Sigmoid colon (tissue), 7 donors: ENCODE data around the gene AMBP. TPM values are rescaled to one million over a fixed set of nuclear protein-coding genes. Genes with fewer than 3 reads are reported as not detected.

Experiments
- DNase-seq: peaks from one replicate; pipeline ENCODE4 v3.0.0-alpha.2; 2019
- H3K27ac ChIP-seq, 4 donors: fragments of 200-600 bp; sonication (generic); one replicate each; pipeline ENCODE4 v1.5.1; 2016 to 2019; ENCODE audit warnings: mild to moderate bottlenecking in 1 of 4
- H3K27me3 ChIP-seq, 3 donors: fragments of 200-600 bp; sonication (generic); one replicate each; pipeline ENCODE4 v1.5.1; 2019; ENCODE audit warnings: mild to moderate bottlenecking in 1 of 3
- H3K36me3 ChIP-seq, 4 donors: fragments of 200-600 bp; sonication (generic); one replicate each; pipeline ENCODE4 v1.5.1; 2016 to 2019
- H3K4me1 ChIP-seq, 4 donors: fragments of 200-600 bp; sonication (generic); one replicate each; pipeline ENCODE4 v1.5.1; 2017 to 2019
- H3K4me3 ChIP-seq, 4 donors: fragments of 200-600 bp; sonication (generic); one replicate each; pipeline ENCODE4 v1.5.1; 2017 to 2019; ENCODE audit warnings: mild to moderate bottlenecking in 2 of 4, moderate library complexity in 1 of 4
- H3K9me3 ChIP-seq, 4 donors: fragments of 200-600 bp in 3 of 4; sonication (generic) in 3 of 4; one replicate each; pipeline versions ENCODE4 v1.5.1 to v1.6.1; 2013 to 2019
- CTCF ChIP-seq, 4 experiments: fragments of 450-650 bp in 3 of 4; fragments of 200-600 bp in 1 of 4; IDR thresholded peaks; one replicate each; pipeline ENCODE4 v1.5.1; 2016 to 2019; ENCODE audit warnings: antibody characterized with exemption in 4 of 4, mild to moderate bottlenecking in 3 of 4, moderate library complexity in 2 of 4
- EP300 ChIP-seq, 4 donors: sonication (generic); formaldehyde crosslinking; IDR thresholded peaks; one replicate each; pipeline ENCODE4 v1.6.1; 2017; ENCODE audit warnings: antibody characterized with exemption in 4 of 4
- POLR2A ChIP-seq, 2 donors: fragments of 450-650 bp; IDR thresholded peaks; one replicate each; pipeline ENCODE4 v1.6.1; 2016; ENCODE audit warnings: antibody characterized with exemption in 2 of 2, mild to moderate bottlenecking in 2 of 2, moderate library complexity in 2 of 2
- POLR2AphosphoS5 ChIP-seq, 4 donors: sonication (generic); formaldehyde crosslinking; IDR thresholded peaks; one replicate each; pipeline ENCODE4 v1.6.1; 2017; ENCODE audit warnings: antibody characterized with exemption in 4 of 4
- WGBS, 2 donors: extraction: QIAGEN DNeasy Blood & Tissue Kit; methylation state at CpG; one replicate each; pipeline ENCODE4 v1.1.7; 2013; 5-methylcytosine and 5-hydroxymethylcytosine counted together
- intact Hi-C: fragments of 100-400 bp; cut with DNase I; formaldehyde crosslinking; loops from one replicate; pipeline ENCODE4 v1.15.1; 2023
- polyA plus RNA-seq, 3 donors: library from polyadenylated mRNA; stranded (reverse); fragments of 200-250 nt; gene quantifications; one replicate each; pipeline ENCODE4 v1.2.3, GENCODE V29; 2013
- total RNA-seq, 4 donors: library from RNA; depleted of rRNA; stranded (reverse); fragments of >200 nt; gene quantifications; one replicate each; pipeline ENCODE4 v1.1.0, GENCODE V29; 2016
- donor health status: healthy with polysubstance abuse.
- donor health status: Bipolar disorder and iron deficiency.
- donor health status: healthy.

Gene AMBP
- total and polyA plus RNA-seq, 7 donors: 0.66 TPM; not detected in 6

DNA sequence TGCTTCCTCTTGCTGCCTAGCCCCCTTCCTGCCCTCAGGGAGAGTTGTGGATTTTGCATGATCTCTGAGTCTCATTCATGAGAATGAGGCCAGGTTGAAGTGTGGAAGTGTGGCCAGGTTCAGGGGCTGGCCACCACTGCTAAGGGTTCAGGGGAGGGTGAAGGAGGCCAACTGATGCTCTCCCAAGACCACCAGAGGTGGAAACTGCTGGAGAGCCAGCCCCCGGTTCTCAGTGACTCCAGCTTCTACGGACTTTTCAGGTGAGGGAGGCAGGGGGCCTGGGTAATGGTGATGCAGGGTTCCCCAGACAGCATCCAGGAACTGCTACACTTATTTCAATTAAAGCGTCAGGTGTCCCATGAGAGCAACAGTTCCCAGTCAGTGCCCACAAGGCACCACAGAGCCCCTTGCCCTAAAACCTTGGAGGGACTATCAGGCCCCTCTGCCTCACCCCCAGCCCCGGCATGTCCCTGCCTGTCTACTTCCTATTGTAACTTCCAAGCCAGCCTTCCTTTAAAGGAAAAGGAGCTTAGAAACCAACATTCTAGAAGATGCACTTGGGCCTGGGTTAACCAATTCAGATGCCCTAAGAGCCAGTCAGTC is 50.1 kb downstream of the AMBP start:
- Histone ChIP-seq H3K4me3 (no peak overlapping the region), H3K27me3 (no peaks in the 10 kb centered on the region), H3K27ac (no peak overlapping the region), H3K9me3 (peaks cover 0 to 12% (median 0%) of the 10 kb centered on the region in 4 donors), H3K4me1 (no peaks in the 10 kb centered on the region), H3K36me3 (peaks cover 0 to 5% (median 2%) of the 10 kb centered on the region in 4 donors)
- TF ChIP-seq EP300 (IDR thresholded peaks at IDR 0.05): no peak
- no peak for TF ChIP-seq POLR2A (IDR thresholded peaks at IDR 0.05)
- no peak for TF ChIP-seq POLR2AphosphoS5 (IDR thresholded peaks at IDR 0.05)
- no peak for TF ChIP-seq CTCF (IDR thresholded peaks at IDR 0.05)
- intact Hi-C loops: no loop called here
- 95% methylated on average over 4 of the region's 4 CpGs for WGBS, 2 donors
- peak; percentile 20 for DNase-seq

DNA sequence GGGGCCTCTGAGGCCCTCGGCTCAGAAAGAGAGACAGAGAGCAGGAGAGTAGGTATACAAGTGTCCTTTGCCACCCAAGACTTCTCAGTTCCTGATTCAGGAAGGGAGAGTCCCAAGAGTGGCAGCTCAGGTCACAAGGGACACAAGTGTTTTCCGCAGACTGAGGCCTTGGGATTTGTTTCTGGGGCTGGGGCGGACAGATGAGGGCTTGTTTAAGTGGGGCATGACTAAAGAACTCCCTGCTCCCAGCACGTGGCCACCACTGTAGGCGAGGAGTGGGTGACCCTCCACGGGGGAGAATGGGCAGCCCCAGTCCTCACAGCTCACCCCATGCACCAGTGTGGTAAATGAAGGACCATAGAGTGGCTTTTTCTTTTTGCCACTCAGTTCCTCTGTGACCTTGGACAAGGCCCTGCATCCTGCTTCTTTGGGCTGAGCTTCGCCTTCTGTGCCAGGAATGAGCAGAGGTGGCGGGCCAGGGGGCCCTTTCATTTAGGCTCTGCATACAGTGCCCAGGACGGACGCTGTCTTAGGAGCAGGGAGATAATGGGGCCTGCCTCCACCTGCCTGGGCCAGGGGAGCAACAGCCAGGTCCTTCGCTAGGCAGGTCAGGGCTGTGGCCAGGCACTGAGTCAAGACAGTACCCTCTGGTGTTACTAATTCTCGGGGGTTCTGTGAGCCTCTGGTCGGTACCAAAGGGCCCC is 50.8 kb downstream of the AMBP start:
- H3K36me3 ChIP-seq: peaks cover 0 to 6% (median 2%) of the 10 kb centered on the region in 4 donors
- 85 to 90% methylated on average over 13 of the region's 13 CpGs for WGBS, 2 donors

DNA sequence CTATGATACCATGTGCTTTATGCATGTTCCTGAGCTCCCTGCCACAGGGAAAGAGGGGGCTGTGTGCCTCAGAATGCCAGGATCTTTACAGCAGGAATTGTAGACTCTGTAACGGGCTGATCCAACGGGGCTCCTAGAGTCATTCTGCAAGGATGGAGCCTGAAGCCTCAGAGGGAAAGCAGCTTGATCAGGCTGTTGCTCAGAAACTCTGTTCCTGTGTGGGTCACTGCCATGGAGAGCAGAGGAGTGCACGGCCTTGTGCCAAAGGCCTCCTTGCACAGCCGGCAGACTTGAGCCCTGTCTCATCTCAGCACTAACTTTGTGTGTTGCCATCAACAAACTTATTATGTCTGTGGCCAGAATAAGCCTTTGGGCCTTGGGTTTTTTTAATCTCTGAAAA is 51.8 kb downstream of the AMBP start:
- 93 to 94% methylated on average over 4 of the region's 4 CpGs for WGBS, 2 donors
- TF ChIP-seq CTCF (IDR thresholded peaks at IDR 0.05) (no peak), POLR2A (IDR thresholded peaks at IDR 0.05) (no peak), EP300 (IDR thresholded peaks at IDR 0.05) (no peak), POLR2AphosphoS5 (IDR thresholded peaks at IDR 0.05) (no peak)
- Histone ChIP-seq H3K36me3 (peaks cover 0 to 13% (median 2%) of the 10 kb centered on the region in 4 donors), H3K27ac (no peak overlapping the region), H3K27me3 (no peaks in the 10 kb centered on the region), H3K9me3 (peaks cover 0 to 17% (median 0%) of the 10 kb centered on the region in 4 donors), H3K4me3 (no peak overlapping the region), H3K4me1 (no peaks in the 10 kb centered on the region)
- DNase-seq: peak; percentile 27
- intact Hi-C loops: no loop called here

More for the DNA sequence above, 50.8 kb downstream of the AMBP start:
- peak; percentile 35 for DNase-seq
- intact Hi-C loops: no loop called here
- Histone ChIP-seq H3K27me3 (no peaks in the 10 kb centered on the region), H3K27ac (no peak overlapping the region), H3K4me1 (no peaks in the 10 kb centered on the region), H3K4me3 (no peak overlapping the region), H3K9me3 (peaks cover 0 to 17% (median 0%) of the 10 kb centered on the region in 4 donors)
- no peak for TF ChIP-seq CTCF (IDR thresholded peaks at IDR 0.05)
- TF ChIP-seq EP300 (IDR thresholded peaks at IDR 0.05): no peak
- TF ChIP-seq POLR2A (IDR thresholded peaks at IDR 0.05): no peak
- no peak for TF ChIP-seq POLR2AphosphoS5 (IDR thresholded peaks at IDR 0.05)

DNA sequence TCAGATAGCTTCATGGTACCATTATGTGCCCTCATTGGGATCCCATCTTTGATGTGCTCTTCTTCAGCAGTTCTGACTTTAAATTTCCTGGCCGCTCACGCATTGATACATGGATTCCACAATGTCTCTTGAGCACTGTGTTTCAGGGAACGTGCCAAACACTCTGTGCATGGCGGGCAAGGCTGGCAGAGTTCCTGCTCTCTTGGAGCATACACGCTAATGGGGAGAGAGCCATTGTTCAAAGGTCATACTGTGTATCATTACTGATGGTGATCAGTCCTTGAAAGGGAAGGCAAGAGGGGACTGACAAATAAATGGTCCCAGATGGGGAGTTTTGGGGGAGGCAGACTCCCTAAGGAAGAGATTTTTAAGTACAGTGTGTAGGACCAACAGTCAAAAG is 52.3 kb downstream of the AMBP start:
- intact Hi-C loops: no loop called here
- no peaks in the 10 kb centered on the region for H3K27me3 ChIP-seq
- WGBS, 2 donors: 91 to 94% methylated on average over 5 of the region's 5 CpGs
- peaks cover 0 to 17% (median 0%) of the 10 kb centered on the region in 4 donors for H3K9me3 ChIP-seq
- no peak for DNase-seq
- no peak overlapping the region for H3K4me3 ChIP-seq
- no peaks in the 10 kb centered on the region for H3K4me1 ChIP-seq
- H3K27ac ChIP-seq: no peak overlapping the region
- TF ChIP-seq EP300 (IDR thresholded peaks at IDR 0.05): no peak
- no peak for TF ChIP-seq POLR2AphosphoS5 (IDR thresholded peaks at IDR 0.05)
- no peak for TF ChIP-seq CTCF (IDR thresholded peaks at IDR 0.05)
- TF ChIP-seq POLR2A (IDR thresholded peaks at IDR 0.05): no peak
- peaks cover 0 to 13% (median 2%) of the 10 kb centered on the region in 4 donors for H3K36me3 ChIP-seq
